HCT116 (cell line): ENCODE measurements around the gene CASP8AP2. TPM values are rescaled to one million over a fixed set of nuclear protein-coding genes. Genes with fewer than 3 reads are reported as not detected.
"Not testable (repeated sequence)": the region's sequence is repeated elsewhere in the genome, so short reads cannot be mapped to it uniquely, and the experiment has no call there.

ENCODE experiments used
- ATAC-seq: fragments of 200-7000 bp; cut with Tn5 transposase; 2 replicates; pipeline ENCODE4 v1.9.1; 2020; ENCODE audit warnings: mild to moderate bottlenecking, moderate library complexity
- BruUV-seq: library from RNA; stranded (reverse); fragments of 400-500 nt; replicated peaks from 2 replicates; lab custom pipeline; 2021; lab: Mats Ljungman, UMichigan
- CTCF ChIA-PET: fragments of 300-600 bp; sonication (Branson Sonifier 250); formaldehyde crosslinking; loops from one replicate; lab custom pipeline; 2021; ENCODE audit warnings: antibody characterized with exemption; lab: Charles Lee
- POLR2A ChIA-PET: fragments of 300-600, 350-600 bp; sonication (Branson Sonifier 250); formaldehyde crosslinking; loops from one replicate; lab custom pipeline; 2021; ENCODE audit warnings: antibody characterized with exemption; lab: Charles Lee
- RAD21 ChIA-PET, 2 experiments: fragments of 300-600 bp; sonication (Branson Sonifier 250); formaldehyde crosslinking; loops; one replicate each; lab custom pipeline; 2023; ENCODE audit warnings: low total read pairs in 2 of 2; ENCODE audit not compliant: uncharacterized antibody in 2 of 2, unreplicated experiment in 2 of 2, low non-redundant PET in 1 of 2; lab: Charles Lee
- DNase-seq: peaks from one replicate; pipeline ENCODE4 v3.0.0-alpha.2; 2010; ENCODE audit warnings: low read depth, low spot score
- H2AFZ ChIP-seq: fragments of 200-600 bp; shearing (Covaris generic), sonication (generic); 2 replicates; pipeline ENCODE4 v1.6.1; 2017; ENCODE audit warnings: low read depth, mixed run types, mixed read lengths, antibody characterized with exemption, low read length; ENCODE audit not compliant: poor library complexity, severe bottlenecking
- H3K27ac ChIP-seq: 2 replicates; pipeline ENCODE4 v1.5.1; 2012; ENCODE audit warnings: low read depth, low read length
- H3K27me3 ChIP-seq: fragments of 200-600 bp; sonication (generic); 2 replicates; pipeline ENCODE4 v1.6.1; 2016; ENCODE audit warnings: mixed run types, low read length, mixed read lengths; ENCODE audit not compliant: insufficient read depth
- H3K36me3 ChIP-seq, 2 experiments: fragments of 200-500 bp in 1 of 2; fragments of 200-600 bp in 1 of 2; sonication (Bioruptor generic) in 1 of 2; sonication (generic) in 1 of 2; 2 replicates each; pipeline versions ENCODE4 v1.5.1 to v1.6.1; 2014 to 2016; ENCODE audit warnings: low read length in 2 of 2, inconsistent platforms in 1 of 2, mixed read lengths in 1 of 2, mixed run types in 1 of 2; ENCODE audit not compliant: insufficient read depth in 2 of 2, control insufficient read depth in 1 of 2
- H3K4me1 ChIP-seq, 2 experiments: fragments of 200-600 bp in 1 of 2; sonication (generic) in 1 of 2; 2 replicates each; pipeline versions ENCODE4 v1.5.1 to v1.6.1; 2012 to 2017; ENCODE audit warnings: low read length in 2 of 2, inconsistent platforms in 1 of 2, mild to moderate bottlenecking in 1 of 2, mixed read lengths in 1 of 2, mixed run types in 1 of 2, moderate library complexity in 1 of 2; ENCODE audit not compliant: insufficient read depth in 2 of 2, control insufficient read depth in 1 of 2
- H3K4me2 ChIP-seq: fragments of 200-600 bp; sonication (generic); 2 replicates; pipeline ENCODE4 v1.6.1; 2017; ENCODE audit warnings: mixed run types, low read length, mixed read lengths
- H3K4me3 ChIP-seq, 2 experiments: fragments of 200-600 bp in 1 of 2; sonication (generic) in 1 of 2; replicated peaks in 1 of 2; 2 replicates each; pipeline ENCODE4 v1.5.1; 2011 to 2016; ENCODE audit warnings: low read length in 2 of 2, control low read depth in 1 of 2, low read depth in 1 of 2, mild to moderate bottlenecking in 1 of 2, mixed read lengths in 1 of 2, mixed run types in 1 of 2
- H3K79me2 ChIP-seq: fragments of 200-600 bp; sonication (generic); 2 replicates; pipeline ENCODE4 v1.6.1; 2017; ENCODE audit warnings: mild to moderate bottlenecking, mixed run types, low read length, moderate library complexity, mixed read lengths; ENCODE audit not compliant: insufficient read depth
- H3K9ac ChIP-seq: fragments of 200-600 bp; sonication (generic); 2 replicates; pipeline ENCODE4 v1.6.1; 2016; ENCODE audit warnings: low read length, mixed read lengths
- H3K9me2 ChIP-seq: fragments of 200-600 bp; sonication (generic), shearing (Covaris generic); 2 replicates; pipeline ENCODE4 v1.6.1; 2017; ENCODE audit warnings: mixed run types, mild to moderate bottlenecking, moderate library complexity; ENCODE audit not compliant: insufficient read depth
- H3K9me3 ChIP-seq, 2 experiments: fragments of 200-500 bp in 1 of 2; fragments of 200-600 bp in 1 of 2; sonication (Bioruptor generic) in 1 of 2; sonication (generic) in 1 of 2; 2 replicates each; pipeline ENCODE4 v1.6.1; 2014 to 2017; ENCODE audit warnings: low read length in 2 of 2, mixed read lengths in 2 of 2, inconsistent platforms in 1 of 2, low read depth in 1 of 2, mild to moderate bottlenecking in 1 of 2, mixed run types in 1 of 2, moderate library complexity in 1 of 2; ENCODE audit not compliant: control insufficient read depth in 1 of 2, insufficient read depth in 1 of 2
- H4K20me1 ChIP-seq: fragments of 200-600 bp; sonication (generic), shearing (Covaris generic); 2 replicates; pipeline ENCODE4 v1.6.1; 2017; ENCODE audit warnings: mixed run types, mild to moderate bottlenecking, moderate library complexity; ENCODE audit not compliant: insufficient read depth
- POLR2A ChIP-seq: IDR thresholded peaks from 2 replicates; pipeline ENCODE4 v1.7.0; 2011; ENCODE audit warnings: borderline replicate concordance; ENCODE audit not compliant: insufficient read depth, insufficient read length; ENCODE audit errors: extremely low read depth
- intact Hi-C: fragments of 100-400 bp; cut with micrococcal nuclease; formaldehyde crosslinking; loops from 2 replicates; pipeline ENCODE4 v1.10.0; 2022
- total RNA-seq: library from RNA; stranded (reverse); gene quantifications from one replicate; pipeline ENCODE4 v1.2.1, GENCODE V29; 2021; ENCODE audit not compliant: unreplicated experiment
- TF ChIP-seq, protein P1 (sequence below): IDR thresholded peaks from 2 replicates; pipeline ENCODE4 v1.6.1; 2012; ENCODE audit warnings: low read depth

Gene CASP8AP2
- total RNA-seq, 1 experiment from 2014 or later: 18.6 TPM

DNA sequence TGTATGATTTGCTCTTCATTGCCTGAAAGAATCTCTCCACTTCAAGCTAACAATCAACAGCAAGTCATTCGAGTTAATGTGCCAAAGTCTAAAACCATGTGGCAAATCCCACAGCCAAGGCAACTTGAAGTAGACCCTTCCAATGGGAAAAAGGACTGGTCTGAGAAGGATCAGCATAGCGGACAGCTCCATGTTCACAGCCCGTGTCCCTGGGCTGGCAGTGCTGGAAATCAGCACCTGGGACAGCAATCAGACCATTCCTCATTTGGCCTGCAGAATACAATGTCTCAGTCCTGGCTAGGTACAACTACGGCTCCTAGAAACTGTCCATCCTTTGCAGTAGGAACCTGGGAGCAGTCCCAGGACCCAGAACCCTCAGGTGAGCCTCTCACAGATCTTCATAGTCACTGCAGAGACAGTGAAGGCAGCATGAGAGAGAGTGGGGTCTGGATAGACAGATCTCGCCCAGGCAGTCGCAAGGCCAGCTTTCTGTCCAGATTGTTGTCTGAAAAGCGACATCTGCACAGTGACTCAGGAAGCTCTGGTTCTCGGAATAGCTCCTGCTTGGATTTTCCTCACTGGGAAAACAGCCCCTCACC, 65.7 kb downstream of the CASP8AP2 start:
- H3K9me2 ChIP-seq: no peaks in the 10 kb centered on the region
- intact Hi-C loops: no loop called here
- DNase-seq (no peak), ATAC-seq (peak; percentile 70)
- H3K36me3 ChIP-seq: no peaks in the 10 kb centered on the region
- BruUV-seq: no TSS peak
- H3K9me3 ChIP-seq: no peaks in the 10 kb centered on the region
- no peak overlapping the region for H3K4me3 ChIP-seq
- H3K4me1 ChIP-seq: no peaks in the 10 kb centered on the region
- ChIA-PET CTCF (no interaction called here), POLR2A (no interaction called here), RAD21 (no interaction called here)
- H4K20me1 ChIP-seq: no peaks in the 10 kb centered on the region
- H2AFZ ChIP-seq: no peak overlapping the region
- no peaks in the 10 kb centered on the region for H3K79me2 ChIP-seq
- no peak overlapping the region for H3K27ac ChIP-seq
- peaks cover 7% of the 10 kb centered on the region; the same call in 1 of the 2 replicates for H3K27me3 ChIP-seq
- no peak overlapping the region for H3K4me2 ChIP-seq
- TF ChIP-seq POLR2A: no peak
- TF ChIP-seq, protein P1, sequence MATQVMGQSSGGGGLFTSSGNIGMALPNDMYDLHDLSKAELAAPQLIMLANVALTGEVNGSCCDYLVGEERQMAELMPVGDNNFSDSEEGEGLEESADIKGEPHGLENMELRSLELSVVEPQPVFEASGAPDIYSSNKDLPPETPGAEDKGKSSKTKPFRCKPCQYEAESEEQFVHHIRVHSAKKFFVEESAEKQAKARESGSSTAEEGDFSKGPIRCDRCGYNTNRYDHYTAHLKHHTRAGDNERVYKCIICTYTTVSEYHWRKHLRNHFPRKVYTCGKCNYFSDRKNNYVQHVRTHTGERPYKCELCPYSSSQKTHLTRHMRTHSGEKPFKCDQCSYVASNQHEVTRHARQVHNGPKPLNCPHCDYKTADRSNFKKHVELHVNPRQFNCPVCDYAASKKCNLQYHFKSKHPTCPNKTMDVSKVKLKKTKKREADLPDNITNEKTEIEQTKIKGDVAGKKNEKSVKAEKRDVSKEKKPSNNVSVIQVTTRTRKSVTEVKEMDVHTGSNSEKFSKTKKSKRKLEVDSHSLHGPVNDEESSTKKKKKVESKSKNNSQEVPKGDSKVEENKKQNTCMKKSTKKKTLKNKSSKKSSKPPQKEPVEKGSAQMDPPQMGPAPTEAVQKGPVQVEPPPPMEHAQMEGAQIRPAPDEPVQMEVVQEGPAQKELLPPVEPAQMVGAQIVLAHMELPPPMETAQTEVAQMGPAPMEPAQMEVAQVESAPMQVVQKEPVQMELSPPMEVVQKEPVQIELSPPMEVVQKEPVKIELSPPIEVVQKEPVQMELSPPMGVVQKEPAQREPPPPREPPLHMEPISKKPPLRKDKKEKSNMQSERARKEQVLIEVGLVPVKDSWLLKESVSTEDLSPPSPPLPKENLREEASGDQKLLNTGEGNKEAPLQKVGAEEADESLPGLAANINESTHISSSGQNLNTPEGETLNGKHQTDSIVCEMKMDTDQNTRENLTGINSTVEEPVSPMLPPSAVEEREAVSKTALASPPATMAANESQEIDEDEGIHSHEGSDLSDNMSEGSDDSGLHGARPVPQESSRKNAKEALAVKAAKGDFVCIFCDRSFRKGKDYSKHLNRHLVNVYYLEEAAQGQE: peak; percentile 96
- H3K9ac ChIP-seq: no peak overlapping the region

DNA sequence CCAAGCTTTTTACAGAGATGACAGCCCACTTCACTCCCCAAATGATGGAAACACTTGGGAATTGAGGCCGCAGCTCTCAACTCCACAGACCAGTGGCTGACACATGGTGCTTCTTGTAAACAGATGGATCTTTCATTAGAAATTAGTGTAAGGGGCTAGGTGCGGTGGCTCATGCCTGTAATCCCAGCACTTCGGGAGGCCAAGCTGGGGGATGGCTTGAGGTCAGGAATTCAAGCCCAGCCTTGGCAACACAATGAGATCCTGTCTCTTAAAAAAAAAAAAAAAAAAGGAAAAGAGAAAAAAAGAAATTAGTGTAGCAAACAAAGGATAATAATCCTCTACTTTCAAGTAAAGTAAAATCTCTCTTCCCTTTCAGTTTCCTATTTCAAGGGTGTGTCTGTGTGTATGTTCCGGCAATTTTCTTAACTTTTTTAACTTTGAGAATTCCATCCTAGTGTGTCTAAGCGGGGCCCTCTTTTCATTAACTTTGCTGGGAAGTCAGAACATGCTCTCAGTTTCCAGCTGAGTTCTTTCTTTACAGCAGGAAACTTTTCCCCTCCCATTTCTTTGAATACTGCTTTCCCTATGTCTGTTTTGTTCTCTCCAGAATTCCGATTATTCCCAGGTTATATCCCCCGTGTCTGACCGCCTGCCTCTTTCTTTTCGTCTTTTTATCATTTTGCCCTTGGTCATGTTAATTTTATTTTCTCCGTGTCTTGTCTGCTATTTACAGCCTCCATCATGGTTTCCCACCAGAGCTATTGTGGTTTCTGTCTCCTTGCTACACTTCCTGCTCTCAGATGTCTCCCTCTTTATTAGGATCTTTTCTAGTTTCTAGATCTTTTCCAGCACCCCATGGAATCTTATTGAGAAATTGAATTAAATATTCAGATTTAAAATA, 80.6 kb downstream of the CASP8AP2 start:
- POLR2A ChIA-PET, CTCF ChIA-PET, H3K9me3 ChIP-seq, ATAC-seq, BruUV-seq, H3K36me3 ChIP-seq, H3K4me2 ChIP-seq, H3K27ac ChIP-seq, H3K4me3 ChIP-seq, intact Hi-C loops, H3K9ac ChIP-seq, DNase-seq, H4K20me1 ChIP-seq, H3K9me2 ChIP-seq, H3K4me1 ChIP-seq, H3K27me3 ChIP-seq, H3K79me2 ChIP-seq, H2AFZ ChIP-seq: not testable (repeated sequence)
- RAD21 ChIA-PET: interaction anchor here in 1 of 2 experiments (0.6 kb wide), 1 partner anchor 36 kb away, joined by 4 read pairs; no protein-coding TSS in a partner anchor
